ENCODE measurements around the gene SPACA6.

The SPACA6 gene

DNA sequence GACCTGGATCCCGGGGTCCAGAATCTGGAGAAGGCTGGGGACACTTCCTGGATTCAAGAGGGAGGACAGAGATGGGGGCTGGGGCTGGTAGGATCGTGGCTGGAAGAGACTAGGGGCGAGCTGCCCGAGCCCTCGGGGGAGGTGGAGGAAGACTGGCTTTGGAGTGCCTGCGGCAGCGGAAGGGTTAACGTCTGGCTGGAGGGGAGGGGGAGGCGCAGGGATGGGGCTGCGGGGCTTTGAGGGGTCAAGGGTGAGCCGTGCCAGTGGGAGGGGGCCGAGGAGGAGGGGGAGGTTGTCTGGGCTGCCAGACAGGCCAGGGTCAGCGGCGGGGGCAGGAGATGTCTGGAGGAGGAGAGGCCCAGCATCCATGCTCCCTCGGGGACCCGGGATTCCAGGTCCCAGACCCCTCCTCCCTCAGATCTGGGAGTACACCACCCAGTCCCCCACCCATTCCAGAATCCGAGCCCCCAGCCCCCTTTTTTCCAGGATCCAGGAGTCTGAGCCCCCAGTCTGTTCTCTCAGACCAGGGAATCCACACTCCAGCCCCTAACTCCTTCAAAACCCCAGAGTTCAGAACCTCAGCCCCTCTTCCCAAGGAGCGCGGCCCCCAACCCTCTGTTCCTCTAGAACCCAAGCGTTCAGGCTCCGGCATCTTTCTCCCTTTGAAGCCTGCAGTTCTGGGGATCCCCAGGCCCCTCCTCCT, 3.2 kb upstream of the SPACA6 start:
- no peak for DNase-seq

DNA sequence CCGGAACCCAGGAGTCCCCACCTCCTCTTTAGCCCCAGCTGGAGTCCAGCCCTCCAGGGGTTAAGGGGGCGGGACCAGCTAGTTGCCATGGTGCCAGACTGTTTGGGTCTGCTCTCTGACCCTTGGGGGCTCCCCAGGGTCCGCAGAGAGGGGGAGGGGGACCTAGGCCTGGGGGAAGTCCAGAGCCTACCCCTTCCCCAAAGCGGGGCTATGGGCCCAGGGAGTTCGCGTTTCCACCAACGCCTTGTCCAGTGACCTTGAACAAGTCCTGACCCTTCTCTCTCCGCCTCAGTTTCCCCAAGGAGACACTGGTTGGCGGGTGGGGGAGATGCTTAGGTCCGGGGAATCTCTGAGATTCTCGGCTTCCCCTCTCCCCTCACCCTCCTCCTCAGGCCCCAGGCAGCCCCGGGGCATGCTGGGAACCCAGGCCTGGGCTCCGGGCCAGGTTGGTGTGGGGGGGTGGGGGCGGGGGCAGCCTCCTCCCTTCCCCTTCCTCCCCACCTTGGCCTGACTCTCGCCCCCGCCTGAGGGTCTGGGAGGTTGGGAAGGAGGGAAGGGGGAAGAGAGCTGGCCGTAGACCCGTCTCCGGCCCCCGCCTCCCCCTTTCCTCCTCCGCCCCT, 2.6 kb upstream of the SPACA6 start:
- DNase-seq, result peak; percentile 75

DNA sequence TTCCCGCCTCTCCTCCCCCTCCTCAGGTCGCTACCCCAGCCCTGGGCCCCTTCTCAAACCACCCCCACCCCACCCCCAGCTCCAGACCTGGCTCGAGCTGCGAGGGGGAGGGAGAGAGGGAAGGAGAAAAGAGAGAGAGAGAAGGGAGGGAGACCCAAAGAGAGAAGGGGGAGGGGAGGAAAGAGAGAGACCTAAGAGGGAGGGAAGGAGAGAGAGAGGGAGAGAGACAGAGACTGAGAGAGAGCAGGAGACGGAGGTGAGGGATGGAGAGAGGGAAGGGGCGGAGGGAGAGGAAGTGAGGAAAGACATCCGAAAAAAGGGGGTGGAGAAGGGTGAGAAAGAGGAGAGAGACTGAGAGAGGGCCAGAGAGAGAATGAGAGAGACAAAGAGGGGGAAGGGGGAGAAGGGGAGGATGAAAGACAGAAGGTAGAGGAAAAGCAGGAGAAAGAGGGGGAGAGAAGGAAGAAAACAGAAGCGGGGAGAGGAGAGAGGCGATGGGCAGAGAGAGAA, 2.0 kb upstream of the SPACA6 start:
- no peak for DNase-seq

DNA sequence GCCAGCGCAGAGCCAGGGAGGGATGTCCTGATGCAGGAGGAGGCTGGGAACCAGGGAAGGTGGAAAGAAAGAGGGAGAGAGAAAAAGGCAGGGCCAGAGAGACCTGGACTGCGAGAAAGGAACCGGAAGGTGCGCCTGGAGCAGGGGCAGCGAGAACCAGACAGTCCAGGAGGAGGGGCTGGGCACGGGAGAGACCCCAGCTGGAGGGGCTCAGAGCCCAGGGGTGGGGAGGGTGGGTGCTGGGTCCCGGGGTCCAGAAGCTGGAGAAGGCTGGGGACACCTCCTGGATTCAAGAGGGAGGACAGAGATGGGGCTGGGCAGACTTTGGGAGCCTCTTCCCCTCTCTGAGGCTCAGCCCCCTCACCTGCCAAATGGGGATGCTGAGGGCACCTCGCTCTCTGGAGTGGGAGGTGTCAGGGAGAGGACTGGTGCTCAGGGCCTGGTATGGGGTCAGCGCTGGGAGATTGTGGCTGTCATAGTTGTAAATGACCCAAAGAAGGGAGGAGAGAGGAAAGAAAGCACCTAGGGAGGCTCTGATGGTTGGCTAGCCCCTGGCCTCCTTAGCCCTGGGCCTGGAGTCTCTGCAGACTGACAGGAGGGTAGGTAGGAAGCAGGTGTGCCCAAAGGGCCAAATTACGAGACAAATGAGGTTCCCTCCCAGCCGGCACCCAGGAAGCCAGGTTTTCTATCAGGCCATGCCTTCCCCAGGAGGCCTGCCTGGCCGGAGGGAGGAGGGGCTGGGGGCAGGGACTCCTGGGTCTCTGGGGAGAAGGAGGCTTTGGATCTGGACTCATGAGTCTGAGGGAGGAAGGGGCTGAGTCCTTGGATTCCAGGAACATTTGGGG, 1.3 kb upstream of the SPACA6 start:
- DNase-seq, result no peak

DNA sequence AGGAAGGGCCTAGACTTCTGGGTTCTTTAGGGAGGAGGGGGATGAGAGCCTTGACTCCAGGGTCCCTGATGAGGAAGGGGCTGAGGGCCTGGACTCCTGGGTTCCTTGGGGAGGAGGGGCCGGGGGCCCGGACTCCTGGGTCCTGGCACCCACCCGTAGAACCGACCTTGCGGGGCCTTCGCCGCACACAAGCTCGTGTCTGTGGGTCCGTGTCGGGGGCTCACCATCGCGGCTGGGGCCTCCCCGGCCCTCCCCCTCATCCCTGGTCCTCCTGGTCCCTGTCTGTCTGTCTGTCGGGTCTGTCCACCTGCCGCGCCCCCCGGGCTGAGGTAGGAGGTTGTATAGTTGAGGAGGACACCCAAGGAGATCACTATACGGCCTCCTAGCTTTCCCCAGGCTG, 662 bp upstream of the SPACA6 start:
- DNase-seq, result no peak

DNA sequence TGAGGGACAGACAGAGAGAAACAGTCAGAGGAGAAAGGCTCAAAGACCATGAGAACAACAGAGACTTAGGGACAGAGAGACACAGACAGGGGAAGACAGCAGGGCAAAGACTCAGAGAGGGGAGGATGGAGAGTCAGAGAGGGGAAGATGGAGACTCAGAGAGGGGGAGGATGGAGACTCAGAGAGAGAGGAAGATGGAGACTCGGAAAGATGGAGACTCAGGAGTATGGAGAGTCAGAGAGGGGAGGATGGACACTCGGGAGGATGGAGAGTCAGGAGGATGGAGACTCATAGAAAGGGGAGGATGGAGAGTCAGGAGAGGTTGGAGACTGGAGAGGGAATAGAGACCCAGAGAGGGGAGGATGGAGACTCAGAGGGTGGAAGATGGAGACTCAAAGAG, 689 bp downstream of the SPACA6 start:
- DNase-seq, result no peak

DNA sequence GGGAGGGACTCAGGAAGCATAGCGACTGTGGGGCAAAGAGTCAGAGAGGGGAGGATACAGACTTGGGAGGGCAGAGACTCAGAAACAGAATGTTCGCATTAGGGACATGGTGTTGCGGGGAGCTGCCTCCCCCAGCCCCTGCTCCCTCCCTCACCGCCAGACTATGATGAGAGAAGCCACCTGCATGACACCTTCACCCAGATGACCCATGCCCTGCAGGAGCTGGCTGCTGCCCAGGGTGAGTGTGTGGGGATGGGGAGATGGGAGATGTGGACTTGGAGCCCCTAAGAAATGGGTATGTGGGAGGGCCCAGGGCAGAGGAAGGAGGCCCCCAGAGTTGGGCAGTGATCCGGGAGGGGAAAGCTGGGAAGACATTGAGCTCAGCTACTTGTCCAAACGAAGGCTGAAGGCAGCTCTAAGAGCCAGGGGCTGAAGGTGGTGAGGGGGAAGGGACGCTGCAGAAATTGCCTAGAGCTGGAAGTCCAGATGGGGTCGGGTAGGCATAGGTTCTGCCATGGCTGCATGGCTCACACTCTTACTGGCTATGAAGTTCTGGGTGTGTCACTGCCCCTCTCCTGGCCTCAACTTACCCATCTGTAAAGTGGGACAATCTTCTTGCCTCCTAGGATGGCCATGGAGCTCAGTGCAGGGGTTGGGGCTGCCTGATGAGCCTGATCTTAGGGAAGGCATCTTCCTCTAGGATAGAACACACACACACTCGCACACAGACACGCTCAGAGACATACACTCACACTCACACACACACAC, 1.4 kb downstream of the SPACA6 start:
- no peak for DNase-seq

DNA sequence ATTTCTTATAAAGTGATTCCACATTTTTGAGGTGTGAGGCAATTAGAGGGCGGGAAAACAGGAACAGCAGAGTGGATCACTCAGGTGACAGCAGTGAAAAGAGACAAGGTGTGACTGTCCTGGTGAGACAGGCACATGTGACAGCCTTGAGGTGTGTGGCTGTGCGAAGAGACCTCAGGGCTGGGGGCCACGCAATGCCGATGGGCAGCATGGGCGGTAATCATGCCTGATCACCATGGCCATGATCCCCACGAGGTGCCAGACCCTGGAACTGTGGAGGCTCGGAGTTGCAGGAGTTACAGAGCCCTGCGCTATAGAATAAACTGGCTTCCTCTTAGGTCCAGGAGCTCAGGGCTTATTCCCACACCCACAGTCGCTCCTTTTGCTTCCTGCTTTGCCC, 2.0 kb downstream of the SPACA6 start:
- no peak for DNase-seq

DNA sequence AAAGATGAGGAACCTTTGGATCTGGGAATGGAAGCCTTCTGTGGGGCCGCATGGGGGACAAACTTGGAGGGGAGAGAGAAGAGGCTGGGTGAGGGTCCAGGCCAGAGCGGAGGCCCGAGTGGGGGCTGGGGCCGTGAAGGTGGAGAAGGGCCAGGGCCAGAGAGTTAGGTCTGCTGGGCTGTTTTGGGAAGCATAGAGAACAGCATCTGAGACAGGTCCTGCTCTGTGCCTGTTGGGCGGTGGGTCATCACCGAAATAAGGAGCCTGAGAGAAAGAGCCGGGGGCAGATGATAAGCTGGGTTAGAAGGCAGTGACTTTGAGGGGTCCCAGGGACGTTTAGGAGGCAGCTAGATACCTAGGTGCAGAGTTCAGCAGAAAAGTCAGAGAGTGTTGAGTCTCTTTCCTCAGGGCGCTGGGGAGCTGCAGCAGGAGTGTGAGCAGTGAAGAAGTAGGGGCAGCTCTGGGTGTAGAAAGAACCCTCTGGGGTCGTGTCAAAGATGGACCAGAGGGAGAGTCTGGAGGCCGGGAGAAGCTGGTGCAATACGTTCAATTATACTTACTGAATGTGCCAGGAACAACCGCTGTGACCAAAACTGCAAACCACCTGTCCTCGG, 2.7 kb downstream of the SPACA6 start:
- no peak for DNase-seq

DNA sequence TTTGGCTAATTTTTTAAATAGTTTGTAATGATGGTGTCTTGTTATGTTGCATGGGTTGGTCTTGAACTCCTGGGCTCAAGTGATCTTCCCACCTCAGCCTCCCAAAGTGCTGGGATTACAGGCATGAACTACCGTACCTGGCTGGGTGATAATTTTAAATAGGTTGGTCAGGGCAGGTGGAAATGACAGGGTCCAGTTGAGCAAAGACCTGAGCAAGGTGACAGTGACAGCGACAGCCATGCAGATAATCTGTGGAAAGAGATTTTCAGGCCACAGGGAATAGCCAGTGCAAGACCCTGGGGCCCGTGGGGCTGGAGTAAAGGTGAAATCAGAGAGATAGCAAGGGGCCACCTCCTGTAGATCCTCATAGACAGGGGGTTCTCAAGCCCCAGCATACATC, 3.5 kb downstream of the SPACA6 start:
- no peak for DNase-seq

DNA sequence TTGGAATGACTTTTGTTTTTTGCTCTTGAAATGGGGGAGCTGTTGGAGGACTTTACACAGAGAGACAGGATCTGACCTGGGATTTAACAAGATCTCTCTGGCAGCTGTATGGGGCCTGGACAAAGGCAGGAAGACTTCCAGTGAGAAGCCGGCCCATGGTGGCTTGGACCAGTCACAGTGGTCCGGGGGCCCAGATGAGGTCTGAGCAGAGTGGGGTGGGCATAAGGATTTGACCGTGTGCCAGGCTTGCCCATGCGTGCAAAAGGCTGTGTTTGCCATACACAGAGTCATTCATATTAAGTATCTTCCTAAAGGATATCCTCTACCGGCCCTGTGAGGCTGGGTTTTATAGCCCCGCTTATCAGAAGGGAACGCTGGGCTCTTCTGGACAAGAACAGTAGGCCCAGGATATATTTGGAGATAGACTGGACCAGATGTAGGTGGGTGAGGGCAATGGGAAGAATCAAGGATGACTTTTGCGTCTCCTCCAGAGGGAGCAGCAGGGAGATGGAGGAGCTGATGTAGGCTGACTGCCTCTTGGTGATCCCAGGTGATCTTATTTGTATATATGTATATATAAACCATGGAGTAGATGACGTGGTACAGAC, 4.1 kb downstream of the SPACA6 start:
- DNase-seq, result no peak

DNA sequence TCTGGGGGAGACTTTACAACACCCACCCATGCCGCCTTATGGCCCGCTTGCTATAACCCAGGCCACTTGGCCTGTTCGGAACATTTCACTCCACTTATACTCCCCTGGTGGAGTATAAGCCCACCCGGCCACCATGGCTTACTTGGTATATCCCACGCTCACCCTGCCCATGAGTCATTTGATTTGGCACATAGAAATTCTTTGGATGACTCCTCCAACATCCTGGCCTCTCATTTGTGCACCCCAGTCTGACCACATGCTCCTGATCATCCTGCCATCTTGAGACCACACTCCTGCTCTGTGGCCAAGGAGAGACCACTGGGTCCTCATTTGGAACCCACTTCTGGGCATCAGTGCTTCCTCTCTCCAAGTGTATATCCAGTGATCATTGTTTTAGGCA, 5.2 kb downstream of the SPACA6 start:
- no peak for DNase-seq

DNA sequence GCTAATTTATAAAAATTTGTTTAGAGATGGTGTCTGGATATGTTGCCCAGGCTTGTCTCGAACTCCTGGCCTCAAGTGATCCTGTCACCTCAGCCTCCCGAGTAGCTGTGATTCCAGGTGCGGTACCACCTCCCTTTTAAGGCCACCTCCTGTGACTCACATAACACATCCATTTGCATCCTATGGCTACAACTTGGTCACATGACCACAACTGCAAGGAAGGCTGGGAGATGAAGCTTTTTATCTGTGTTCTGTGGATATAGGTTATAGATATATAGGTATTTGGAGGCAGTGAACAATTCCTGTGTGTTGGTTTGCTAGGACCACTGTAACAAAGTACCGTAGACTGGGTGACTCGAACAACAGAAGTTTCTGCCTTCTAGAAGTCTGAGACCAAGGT, 6.0 kb downstream of the SPACA6 start:
- DNase-seq, result no peak

DNA sequence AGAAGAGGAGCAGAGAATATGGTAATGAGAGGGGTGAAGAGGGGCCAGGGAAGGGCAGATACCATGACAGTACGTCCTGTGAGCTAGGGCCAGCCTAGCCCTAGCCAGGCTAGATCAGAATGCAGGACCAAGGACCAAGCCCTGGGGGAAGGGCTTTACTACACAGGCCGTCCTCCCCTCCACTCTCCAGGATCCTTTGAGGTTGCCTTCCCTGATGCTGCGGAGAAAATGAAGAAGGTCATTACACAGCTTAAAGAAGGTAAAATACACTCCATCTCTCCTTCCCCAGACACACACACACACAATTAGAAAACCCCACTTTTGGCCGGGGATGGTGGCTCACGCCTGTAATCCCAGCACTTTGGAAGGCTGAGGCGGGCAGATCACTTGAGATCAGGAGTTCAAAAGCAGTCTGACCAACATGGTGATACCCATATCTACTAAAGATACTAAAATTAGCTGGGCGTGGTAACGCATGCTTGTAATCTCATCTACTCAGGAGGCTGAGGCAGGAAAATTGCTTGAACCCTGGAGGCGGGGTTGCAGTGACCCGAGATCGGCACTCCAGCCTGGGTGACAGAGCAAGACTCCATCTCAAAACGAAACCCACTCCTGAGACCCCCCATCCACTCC, 8.5 kb downstream of the SPACA6 start:
- no peak for DNase-seq

DNA sequence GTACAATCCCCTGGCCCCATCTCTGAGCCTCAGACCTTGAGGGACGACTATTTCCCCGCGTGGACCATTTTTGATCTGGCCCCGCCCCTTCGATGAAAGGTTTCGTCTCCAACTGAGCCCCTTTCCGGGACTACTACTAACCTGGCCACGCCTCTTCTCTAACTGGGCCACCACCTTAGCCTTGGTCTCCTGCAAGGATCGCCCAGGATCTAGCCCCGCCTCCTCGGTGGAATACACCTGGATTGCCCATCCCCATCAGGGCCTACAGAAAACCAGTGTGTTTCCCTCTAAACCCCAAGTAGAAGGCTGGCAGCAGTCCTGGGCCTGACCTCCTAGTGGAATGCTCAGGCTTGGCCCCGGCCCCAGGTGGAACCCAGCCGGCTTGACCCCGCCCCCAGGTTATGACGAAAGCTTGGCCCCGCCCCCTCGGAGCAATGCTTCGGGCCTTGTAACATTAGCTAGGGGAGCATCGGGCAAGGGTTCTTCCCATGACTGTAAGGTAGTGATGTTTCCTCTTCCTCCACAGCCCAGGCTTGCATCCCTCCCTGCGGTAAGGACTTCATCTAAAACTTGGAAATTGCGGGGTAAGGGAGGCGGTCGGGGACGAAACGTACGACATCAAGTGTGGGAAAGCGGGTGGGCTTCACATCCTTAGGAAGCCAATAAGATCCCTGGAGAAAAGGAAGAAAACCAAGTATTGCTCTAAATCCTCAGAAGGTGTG, 9.1 kb downstream of the SPACA6 start:
- peak; percentile 46 for DNase-seq

DNA sequence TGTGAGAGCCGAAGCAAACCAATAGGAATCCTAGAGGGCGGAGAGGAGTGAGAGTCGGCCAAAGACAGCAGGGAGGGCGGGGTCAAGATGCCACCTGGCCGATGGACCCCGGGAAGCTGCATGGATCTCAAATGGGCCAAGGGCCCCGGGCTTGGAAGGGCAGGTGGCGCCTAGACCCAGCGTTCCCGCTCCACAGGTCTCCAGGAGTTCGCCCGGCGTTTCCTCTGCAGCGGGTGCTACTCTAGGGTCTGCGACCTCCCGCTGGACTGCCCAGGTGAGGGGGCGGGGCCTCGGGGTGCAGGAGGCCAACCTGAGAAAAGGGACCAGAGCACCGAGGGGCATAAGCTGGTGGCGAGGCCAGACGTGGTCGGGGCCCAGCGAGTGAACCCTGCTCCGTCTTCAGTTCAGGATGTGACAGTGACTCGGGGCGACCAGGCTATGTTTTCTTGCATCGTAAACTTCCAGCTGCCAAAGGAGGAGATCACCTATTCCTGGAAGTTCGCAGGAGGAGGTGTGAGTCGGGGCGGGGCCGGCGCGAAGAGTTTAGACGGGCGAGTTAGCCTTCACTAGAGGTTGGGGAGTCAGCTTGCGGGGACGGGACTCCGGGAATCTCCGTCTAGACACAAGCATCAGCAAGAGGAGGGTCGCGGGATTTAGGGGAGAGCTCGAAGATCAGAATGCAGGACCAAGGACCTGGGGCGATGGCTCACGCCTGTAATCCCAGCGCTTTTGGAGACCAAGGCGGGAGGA, 9.9 kb downstream of the SPACA6 start:
- DNase-seq, result peak; percentile 5

DNA sequence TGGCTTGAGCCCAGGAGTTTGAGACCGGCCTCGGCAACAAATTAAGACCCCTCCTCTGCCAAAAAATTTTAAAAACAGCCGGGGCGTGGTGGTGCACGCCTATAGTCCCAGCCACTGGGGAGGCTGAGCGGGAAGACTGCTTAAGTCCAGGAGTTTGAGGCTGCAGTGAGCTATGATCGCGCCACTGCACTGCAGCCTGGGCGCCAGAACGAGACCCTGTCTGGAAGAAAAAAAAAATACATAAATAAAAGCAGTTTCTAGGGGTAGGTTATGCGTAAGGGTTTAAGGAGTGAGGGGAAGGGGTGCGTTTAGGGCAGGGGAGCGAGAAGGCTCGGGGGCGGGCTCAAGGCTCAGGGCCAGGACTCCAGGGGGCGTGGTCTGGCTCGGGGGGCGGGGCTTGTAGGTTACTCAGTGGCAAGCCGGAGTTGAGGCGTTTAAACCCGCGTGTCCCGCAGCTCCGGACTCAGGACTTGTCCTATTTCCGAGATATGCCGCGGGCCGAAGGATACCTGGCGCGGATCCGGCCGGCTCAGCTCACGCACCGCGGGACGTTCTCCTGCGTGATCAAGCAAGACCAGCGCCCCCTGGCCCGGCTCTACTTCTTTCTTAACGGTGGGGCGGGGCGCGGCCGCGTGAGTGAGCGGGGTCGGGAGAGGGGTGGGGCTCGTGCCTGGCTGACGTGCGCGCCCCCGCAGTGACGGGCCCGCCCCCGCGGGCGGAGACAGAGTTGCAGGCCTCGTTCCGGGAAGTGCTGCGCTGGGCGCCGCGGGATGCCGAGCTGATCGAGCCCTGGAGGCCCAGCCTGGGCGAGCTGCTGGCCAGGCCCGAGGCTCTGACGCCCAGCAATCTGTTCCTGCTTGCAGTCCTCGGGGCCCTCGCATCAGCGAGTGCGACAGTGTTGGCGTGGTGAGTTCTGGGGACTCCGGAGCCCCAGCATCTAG, 10.7 kb downstream of the SPACA6 start:
- DNase-seq, result peak; percentile 97

DNA sequence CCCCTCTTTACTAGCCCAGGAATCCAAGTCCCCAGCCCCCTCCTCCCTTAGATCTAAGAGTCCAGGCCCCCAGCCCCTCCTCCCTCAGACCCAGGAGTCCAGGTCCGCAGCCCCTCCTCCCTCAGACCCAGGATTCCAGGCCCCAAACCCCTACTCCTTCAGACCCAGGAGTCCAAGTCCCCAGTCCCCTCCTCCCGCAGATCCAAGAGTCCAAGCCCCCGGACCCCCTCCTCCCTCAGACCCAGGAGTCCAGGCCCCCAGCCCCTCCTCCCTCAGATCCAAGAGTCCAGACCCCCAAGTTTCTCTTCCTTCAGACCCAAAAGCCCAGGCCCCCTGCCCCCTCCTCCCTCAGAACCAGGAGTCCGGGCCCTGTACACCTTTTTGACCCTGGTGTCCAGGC, 11.5 kb downstream of the SPACA6 start:
- DNase-seq, result no peak

DNA sequence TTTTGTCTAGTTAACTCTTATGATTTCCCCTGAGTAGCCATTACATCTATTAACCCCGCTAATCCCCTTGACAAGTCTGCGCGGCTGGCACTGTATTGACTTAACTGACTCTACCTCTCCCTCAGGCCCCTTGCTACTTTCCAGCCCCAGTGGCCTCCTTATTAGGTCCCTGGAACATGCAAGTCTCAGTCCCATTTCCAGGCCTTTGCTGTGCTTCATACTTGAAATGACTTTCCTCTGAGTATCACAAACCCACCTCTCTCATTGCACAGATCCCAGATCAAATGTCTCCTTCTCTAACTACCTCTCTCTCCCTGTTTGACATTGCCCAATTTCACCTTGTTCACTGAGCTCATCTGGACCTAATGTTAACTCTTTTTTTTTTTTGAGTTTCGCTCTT, 13.2 kb downstream of the SPACA6 start:
- no peak for DNase-seq

Measured in activated naive CD4-positive, alpha-beta T cell treated with Interleukin-2 at 50 U/mL for 16 hours (primary cell).